Fibroblast of the aortic adventitia (primary cell): ENCODE measurements around the gene DIPK1A. TPM values are rescaled to one million over a fixed set of nuclear protein-coding genes. Genes with fewer than 3 reads are reported as not detected.

ENCODE experiments used
- DNase-seq: peaks from one replicate; pipeline ENCODE4 v3.0.0-alpha.2; 2010; ENCODE audit warnings: low read depth
- H3K4me3 ChIP-seq: 2 replicates; pipeline ENCODE4 v1.5.1; 2011; ENCODE audit warnings: low read depth, mild to moderate bottlenecking, control low read depth, low read length, moderate library complexity
- total RNA-seq: library from RNA; depleted of rRNA; stranded (reverse); fragments of >200 nt; gene quantifications from 2 replicates; pipeline ENCODE4 v1.2.3, GENCODE V29; 2012; ENCODE audit warnings: low replicate concordance
- TF ChIP-seq, protein P1 (sequence below): IDR thresholded peaks from 2 replicates; pipeline ENCODE4 v1.5.1; 2011; ENCODE audit warnings: mild to moderate bottlenecking, low read length, control low read depth, inconsistent platforms; ENCODE audit not compliant: insufficient read depth

Gene DIPK1A
- total RNA-seq, 1 donor = 17.1 TPM

DNA sequence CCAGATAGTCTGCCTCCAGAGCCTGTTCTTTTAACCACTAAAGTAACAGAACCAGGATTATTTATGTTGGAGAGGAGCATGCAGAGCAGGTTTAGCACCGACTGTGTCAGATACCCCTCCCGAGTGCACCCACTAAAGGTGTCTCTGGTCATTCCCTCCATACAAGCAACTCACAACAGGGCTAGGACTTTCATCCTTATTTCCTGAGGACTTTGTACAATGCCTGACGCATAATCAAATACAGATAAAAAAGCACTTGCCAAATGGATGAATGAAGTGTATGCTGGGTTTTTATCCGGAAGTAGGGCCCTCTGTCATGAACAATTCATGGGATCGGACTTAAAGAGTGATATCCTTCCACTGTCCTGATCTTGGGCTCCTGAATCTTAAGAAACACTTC lies 103.4 kb downstream of the DIPK1A start:
- no peak overlapping the region for H3K4me3 ChIP-seq
- no peak for DNase-seq
- TF ChIP-seq, protein P1, sequence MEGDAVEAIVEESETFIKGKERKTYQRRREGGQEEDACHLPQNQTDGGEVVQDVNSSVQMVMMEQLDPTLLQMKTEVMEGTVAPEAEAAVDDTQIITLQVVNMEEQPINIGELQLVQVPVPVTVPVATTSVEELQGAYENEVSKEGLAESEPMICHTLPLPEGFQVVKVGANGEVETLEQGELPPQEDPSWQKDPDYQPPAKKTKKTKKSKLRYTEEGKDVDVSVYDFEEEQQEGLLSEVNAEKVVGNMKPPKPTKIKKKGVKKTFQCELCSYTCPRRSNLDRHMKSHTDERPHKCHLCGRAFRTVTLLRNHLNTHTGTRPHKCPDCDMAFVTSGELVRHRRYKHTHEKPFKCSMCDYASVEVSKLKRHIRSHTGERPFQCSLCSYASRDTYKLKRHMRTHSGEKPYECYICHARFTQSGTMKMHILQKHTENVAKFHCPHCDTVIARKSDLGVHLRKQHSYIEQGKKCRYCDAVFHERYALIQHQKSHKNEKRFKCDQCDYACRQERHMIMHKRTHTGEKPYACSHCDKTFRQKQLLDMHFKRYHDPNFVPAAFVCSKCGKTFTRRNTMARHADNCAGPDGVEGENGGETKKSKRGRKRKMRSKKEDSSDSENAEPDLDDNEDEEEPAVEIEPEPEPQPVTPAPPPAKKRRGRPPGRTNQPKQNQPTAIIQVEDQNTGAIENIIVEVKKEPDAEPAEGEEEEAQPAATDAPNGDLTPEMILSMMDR = no peak

DNA sequence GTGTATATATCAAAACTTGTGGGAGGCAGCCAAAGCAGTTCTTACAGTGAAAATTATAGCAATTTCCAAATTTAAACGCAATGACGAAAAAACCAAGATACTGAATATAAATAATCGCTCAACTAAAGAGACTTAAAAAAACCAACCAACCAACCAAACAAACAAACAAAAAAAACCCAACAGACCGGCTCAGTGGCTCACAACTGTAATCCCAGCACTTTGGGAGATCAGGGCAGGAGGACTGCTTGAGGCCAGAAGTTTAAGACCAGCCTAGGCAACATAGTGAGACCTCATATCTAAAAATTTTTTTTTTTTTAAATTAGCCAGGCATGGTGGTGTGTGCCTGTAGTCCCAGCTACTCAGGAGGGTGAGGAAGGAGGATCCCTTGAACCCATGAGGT lies 106.0 kb downstream of the DIPK1A start:
- H3K4me3 ChIP-seq = no peak overlapping the region
- TF ChIP-seq, protein P1 = no peak
- DNase-seq = no peak

DNA sequence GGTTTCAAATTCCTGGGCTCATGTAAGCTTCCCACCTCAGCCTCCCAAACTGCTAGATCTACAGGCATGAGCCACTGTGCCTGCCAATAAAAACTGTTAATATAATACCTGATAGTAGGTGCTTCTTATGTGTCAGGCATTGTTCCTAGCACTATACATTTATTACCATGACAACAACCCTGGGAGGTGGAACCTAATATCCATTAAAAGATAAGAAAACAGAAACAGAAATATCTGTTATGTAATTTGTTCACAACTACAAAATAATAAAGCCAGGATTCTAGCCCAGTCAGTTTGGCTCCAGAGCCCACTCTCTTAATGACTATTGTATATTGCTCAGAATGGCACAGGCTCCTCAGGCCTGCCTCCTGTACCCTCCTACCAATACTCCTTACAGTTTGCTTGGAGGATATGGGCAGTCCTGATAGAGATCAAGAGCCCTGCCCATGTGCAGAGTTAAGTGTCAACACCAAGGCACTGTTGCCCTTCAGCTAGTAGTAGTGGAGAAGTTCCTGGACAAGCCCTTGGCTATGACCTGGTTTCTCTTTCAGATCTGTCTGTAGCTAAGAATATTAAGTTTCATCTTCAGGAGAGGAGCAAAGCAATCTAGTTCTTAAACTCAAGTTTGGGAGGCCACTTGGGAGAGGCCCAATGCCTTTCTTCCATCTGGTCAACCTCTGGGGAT lies 107.0 kb downstream of the DIPK1A start:
- TF ChIP-seq, protein P1 = no peak
- DNase-seq = no peak
- no peak overlapping the region for H3K4me3 ChIP-seq

DNA sequence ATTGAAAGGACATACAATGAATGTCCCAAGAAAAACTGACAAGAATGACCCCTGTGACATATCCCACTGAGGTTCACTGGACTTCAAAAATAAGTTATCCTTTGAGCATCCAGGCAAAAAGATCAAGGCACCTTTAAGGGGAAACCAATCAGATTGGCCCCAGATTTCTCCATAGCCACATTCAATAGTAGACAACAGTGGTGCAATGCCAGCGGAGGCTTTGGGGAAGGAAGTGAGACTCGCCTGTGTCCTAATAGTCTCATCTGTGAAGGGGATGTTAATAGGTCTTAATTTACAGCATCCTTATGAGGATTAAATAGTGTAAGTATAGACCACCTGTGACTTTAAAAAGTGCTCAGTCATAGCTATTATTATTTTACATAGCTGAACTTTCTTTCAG lies 108.0 kb downstream of the DIPK1A start:
- TF ChIP-seq, protein P1 = no peak

DNA sequence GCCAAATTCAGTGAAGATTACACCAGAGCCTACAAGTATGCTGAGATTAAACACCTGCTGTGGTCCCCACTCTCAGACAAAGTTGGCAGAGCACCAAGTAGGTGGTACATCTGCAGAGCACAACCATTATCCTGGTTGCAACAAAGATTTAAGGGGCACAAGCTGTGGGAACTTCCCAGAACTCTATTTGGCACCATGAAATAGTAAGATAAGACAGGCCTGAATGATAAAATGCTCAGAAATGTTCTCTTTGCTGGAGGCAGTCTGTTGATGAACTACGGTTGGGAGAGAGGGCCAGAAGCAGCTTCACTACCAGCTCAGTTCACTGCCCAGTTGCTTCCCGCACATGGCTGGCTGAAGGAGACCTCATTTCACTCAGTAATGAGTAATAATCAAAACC lies 109.5 kb downstream of the DIPK1A start:
- TF ChIP-seq, protein P1 = no peak

More for the DNA sequence above, 108.0 kb downstream of the DIPK1A start:
- no peak overlapping the region for H3K4me3 ChIP-seq
- DNase-seq = no peak

DNA sequence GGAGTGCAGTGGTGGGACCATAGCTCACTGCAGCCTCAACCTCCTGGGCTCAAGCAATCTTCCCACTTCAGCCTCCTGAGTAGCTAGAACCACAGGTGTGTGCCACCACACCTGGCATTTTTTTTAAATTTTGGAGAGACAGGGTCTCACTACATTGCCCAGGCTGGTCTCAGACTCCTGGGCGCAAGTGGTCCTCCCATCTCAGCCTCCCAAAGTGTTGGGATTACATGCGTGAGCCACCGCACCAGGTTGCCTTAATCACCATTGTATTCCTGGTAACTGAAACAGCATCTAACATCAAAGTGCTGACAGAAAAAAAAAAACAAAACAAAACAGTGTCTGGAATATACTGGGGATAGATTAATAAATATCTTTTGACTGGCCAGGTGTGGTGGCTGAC lies 111.2 kb downstream of the DIPK1A start:
- TF ChIP-seq, protein P1 = no peak

More for the DNA sequence above, 109.5 kb downstream of the DIPK1A start:
- no peak for DNase-seq
- no peak overlapping the region for H3K4me3 ChIP-seq

DNA sequence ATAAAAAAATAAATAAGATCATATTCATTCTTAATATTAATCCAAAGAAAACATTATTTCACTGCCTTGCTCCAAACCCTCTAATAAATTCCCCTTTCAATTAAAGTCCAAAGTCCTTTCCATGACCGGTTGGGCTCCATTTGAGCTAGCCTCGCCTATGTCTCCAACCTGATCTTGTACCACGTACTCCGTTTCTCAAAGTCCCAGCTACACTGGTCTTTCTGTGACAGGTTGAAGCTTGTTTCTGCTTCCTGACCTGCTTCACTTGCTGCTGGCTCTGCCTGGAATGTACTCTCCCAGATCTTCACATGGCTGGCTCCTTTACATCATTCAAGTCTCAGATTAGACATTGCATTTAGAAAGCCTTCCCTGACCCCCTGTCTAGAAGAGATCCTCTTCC lies 113.1 kb downstream of the DIPK1A start:
- DNase-seq = no peak
- no peak overlapping the region for H3K4me3 ChIP-seq
- TF ChIP-seq, protein P1 = no peak

More for the DNA sequence above, 111.2 kb downstream of the DIPK1A start:
- H3K4me3 ChIP-seq = no peak overlapping the region
- DNase-seq = no peak
